ENCODE data around the gene ABCD1. TPM values are rescaled to one million over a fixed set of nuclear protein-coding genes. Genes with fewer than 3 reads are reported as not detected.

Gene ABCD1
- total and polyA plus RNA-seq, 9 of the 15 experiments (the other 6 are each of a cell fraction or from before 2014, with no cell fraction given), result 0.07 to 6.9 (median 2.2) TPM

GRCh38 chrX:153726286-153727122, 1.8 kb downstream of the ABCD1 start (continued):
- TF ChIP-seq, protein P1, sequence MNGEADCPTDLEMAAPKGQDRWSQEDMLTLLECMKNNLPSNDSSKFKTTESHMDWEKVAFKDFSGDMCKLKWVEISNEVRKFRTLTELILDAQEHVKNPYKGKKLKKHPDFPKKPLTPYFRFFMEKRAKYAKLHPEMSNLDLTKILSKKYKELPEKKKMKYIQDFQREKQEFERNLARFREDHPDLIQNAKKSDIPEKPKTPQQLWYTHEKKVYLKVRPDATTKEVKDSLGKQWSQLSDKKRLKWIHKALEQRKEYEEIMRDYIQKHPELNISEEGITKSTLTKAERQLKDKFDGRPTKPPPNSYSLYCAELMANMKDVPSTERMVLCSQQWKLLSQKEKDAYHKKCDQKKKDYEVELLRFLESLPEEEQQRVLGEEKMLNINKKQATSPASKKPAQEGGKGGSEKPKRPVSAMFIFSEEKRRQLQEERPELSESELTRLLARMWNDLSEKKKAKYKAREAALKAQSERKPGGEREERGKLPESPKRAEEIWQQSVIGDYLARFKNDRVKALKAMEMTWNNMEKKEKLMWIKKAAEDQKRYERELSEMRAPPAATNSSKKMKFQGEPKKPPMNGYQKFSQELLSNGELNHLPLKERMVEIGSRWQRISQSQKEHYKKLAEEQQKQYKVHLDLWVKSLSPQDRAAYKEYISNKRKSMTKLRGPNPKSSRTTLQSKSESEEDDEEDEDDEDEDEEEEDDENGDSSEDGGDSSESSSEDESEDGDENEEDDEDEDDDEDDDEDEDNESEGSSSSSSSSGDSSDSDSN (IDR thresholded peaks at IDR 0.05; ENCODE audit: borderline replicate concordance in 1 of 2, low read depth in 2 of 2, low read length in 2 of 2), result 0 out of 4 replicates have a peak, but pooled peaks of 1 of the 2 experiments have one; percentile 45
- TF ChIP-seq, protein P2, sequence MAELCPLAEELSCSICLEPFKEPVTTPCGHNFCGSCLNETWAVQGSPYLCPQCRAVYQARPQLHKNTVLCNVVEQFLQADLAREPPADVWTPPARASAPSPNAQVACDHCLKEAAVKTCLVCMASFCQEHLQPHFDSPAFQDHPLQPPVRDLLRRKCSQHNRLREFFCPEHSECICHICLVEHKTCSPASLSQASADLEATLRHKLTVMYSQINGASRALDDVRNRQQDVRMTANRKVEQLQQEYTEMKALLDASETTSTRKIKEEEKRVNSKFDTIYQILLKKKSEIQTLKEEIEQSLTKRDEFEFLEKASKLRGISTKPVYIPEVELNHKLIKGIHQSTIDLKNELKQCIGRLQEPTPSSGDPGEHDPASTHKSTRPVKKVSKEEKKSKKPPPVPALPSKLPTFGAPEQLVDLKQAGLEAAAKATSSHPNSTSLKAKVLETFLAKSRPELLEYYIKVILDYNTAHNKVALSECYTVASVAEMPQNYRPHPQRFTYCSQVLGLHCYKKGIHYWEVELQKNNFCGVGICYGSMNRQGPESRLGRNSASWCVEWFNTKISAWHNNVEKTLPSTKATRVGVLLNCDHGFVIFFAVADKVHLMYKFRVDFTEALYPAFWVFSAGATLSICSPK (IDR thresholded peaks at IDR 0.05; ENCODE audit: borderline replicate concordance), result no peak
- TF ChIP-seq KDM4B (IDR thresholded peaks at IDR 0.05; ENCODE audit: borderline replicate concordance in 2 of 2, low read depth in 1 of 2) (no peak; a peak in 1 of 4 replicates), ZNF507 (tag; conservative IDR thresholded peaks at IDR 0.05) (no peak), HOXB6 (CRISPR knock-in tag; IDR thresholded peaks at IDR 0.05; ENCODE audit: borderline replicate concordance) (no peak), CC2D1A (IDR thresholded peaks at IDR 0.05) (no peak), NR4A1 (CRISPR knock-in tag; IDR thresholded peaks at IDR 0.05) (no peak), NR4A1 (tag; IDR thresholded peaks at IDR 0.05) (0 out of 2 replicates have a peak, but pooled peaks have one; percentile 45), MIER1 (IDR thresholded peaks at IDR 0.05; ENCODE audit: low read depth) (no peak), HMGXB4 (CRISPR knock-in tag; IDR thresholded peaks at IDR 0.05) (no peak), KAT2B (IDR thresholded peaks at IDR 0.05; ENCODE audit: low read depth, low read length) (no peak), ELF2 (CRISPR knock-in tag; IDR thresholded peaks at IDR 0.05) (no peak), ZNF77 (CRISPR knock-in tag; IDR thresholded peaks at IDR 0.05) (no peak), KLF10 (CRISPR knock-in tag; IDR thresholded peaks at IDR 0.05) (no peak)
- TF ChIP-seq, protein P3, sequence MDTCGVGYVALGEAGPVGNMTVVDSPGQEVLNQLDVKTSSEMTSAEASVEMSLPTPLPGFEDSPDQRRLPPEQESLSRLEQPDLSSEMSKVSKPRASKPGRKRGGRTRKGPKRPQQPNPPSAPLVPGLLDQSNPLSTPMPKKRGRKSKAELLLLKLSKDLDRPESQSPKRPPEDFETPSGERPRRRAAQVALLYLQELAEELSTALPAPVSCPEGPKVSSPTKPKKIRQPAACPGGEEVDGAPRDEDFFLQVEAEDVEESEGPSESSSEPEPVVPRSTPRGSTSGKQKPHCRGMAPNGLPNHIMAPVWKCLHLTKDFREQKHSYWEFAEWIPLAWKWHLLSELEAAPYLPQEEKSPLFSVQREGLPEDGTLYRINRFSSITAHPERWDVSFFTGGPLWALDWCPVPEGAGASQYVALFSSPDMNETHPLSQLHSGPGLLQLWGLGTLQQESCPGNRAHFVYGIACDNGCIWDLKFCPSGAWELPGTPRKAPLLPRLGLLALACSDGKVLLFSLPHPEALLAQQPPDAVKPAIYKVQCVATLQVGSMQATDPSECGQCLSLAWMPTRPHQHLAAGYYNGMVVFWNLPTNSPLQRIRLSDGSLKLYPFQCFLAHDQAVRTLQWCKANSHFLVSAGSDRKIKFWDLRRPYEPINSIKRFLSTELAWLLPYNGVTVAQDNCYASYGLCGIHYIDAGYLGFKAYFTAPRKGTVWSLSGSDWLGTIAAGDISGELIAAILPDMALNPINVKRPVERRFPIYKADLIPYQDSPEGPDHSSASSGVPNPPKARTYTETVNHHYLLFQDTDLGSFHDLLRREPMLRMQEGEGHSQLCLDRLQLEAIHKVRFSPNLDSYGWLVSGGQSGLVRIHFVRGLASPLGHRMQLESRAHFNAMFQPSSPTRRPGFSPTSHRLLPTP (IDR thresholded peaks at IDR 0.05; ENCODE audit: borderline replicate concordance, extremely low read depth, insufficient read length), result no peak
- TF ChIP-seq, protein P4, sequence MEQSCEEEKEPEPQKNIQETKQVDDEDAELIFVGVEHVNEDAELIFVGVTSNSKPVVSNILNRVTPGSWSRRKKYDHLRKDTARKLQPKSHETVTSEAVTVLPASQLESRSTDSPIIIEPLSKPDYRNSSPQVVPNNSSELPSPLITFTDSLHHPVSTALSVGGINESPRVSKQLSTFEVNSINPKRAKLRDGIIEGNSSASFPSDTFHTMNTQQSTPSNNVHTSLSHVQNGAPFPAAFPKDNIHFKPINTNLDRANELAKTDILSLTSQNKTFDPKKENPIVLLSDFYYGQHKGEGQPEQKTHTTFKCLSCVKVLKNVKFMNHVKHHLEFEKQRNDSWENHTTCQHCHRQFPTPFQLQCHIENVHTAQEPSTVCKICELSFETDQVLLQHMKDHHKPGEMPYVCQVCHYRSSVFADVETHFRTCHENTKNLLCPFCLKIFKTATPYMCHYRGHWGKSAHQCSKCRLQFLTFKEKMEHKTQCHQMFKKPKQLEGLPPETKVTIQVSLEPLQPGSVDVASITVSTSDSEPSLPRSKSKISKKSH (CRISPR knock-in tag; IDR thresholded peaks at IDR 0.05), result no peak
